Vagina (tissue), 2 donors: ENCODE results near the gene ZNF10. TPM values are rescaled to one million over a fixed set of nuclear protein-coding genes. Genes with fewer than 3 reads are reported as not detected.

Experiments
- DNase-seq, 2 donors: peaks; one replicate each; pipeline ENCODE4 v3.0.0-alpha.2; 2017; ENCODE audit errors: extremely low spot score in 2 of 2
- H3K27ac ChIP-seq: fragments of 200-600 bp; sonication (generic); one replicate; pipeline ENCODE4 v1.5.1; 2019
- H3K27me3 ChIP-seq: fragments of 200-600 bp; sonication (generic); one replicate; pipeline ENCODE4 v1.5.1; 2019
- H3K36me3 ChIP-seq, 2 donors: fragments of 200-600 bp; sonication (generic); one replicate each; pipeline ENCODE4 v1.5.1; 2017 to 2019
- H3K4me1 ChIP-seq: fragments of 200-600 bp; sonication (generic); one replicate; pipeline ENCODE4 v1.5.1; 2019
- H3K4me3 ChIP-seq, 2 donors: fragments of 200-600 bp; sonication (generic); 1 replicate in 1 of 2; 2 replicates in 1 of 2; pipeline ENCODE4 v1.5.1; 2016 to 2019
- H3K9me3 ChIP-seq: fragments of 200-600 bp; sonication (generic); one replicate; pipeline ENCODE4 v1.5.1; 2019
- CTCF ChIP-seq, 3 experiments: fragments of 450-650 bp in 2 of 3; fragments of 200-600 bp in 1 of 3; sonication (generic) in 1 of 3; IDR thresholded peaks; one replicate each; pipeline ENCODE4 v1.5.1; 2017 to 2019; ENCODE audit warnings: antibody characterized with exemption in 3 of 3, mild to moderate bottlenecking in 2 of 3, moderate library complexity in 2 of 3
- POLR2A ChIP-seq, 2 donors: fragments of 450-650 bp; IDR thresholded peaks; one replicate each; pipeline ENCODE4 v1.6.1; 2017; ENCODE audit warnings: antibody characterized with exemption in 2 of 2, mild to moderate bottlenecking in 2 of 2, moderate library complexity in 2 of 2
- POLR2AphosphoS5 ChIP-seq, 2 donors: sonication (generic); formaldehyde crosslinking; IDR thresholded peaks; one replicate each; pipeline ENCODE4 v1.9.0; 2017; ENCODE audit warnings: antibody characterized with exemption in 2 of 2, mild to moderate bottlenecking in 2 of 2, low read depth in 1 of 2; ENCODE audit not compliant: insufficient read depth in 1 of 2
- intact Hi-C: fragments of 100-400 bp; cut with DNase I; formaldehyde crosslinking; loops from one replicate; pipeline ENCODE4 v1.15.1; 2023
- total RNA-seq: library from RNA; depleted of rRNA; stranded (reverse); fragments of >200 nt; gene quantifications from one replicate; pipeline ENCODE4 v1.2.3, GENCODE V29; 2016

ZNF10 gene
- total RNA-seq, 1 donor from 2014 or later = 10.8 TPM

DNA sequence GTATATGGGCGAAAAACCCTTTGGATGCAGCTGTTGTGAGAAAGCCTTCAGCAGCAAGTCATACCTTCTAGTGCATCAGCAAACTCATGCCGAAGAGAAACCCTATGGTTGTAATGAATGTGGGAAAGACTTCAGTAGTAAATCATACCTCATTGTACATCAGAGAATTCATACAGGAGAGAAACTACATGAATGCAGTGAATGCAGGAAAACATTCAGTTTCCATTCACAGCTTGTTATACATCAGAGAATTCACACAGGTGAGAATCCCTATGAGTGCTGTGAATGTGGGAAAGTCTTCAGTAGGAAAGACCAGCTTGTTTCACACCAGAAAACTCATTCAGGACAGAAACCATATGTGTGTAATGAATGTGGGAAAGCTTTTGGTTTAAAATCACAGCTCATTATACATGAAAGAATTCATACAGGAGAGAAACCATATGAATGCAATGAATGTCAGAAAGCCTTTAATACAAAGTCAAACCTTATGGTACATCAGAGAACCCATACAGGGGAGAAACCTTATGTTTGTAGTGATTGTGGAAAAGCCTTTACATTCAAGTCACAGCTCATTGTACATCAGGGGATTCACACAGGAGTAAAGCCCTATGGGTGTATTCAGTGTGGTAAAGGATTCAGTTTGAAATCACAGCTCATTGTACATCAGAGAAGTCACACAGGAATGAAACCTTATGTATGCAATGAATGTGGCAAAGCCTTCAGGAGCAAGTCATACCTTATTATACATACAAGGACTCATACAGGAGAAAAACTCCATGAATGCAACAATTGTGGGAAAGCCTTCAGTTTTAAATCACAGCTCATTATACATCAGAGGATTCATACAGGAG lies 72.3 kb downstream of the ZNF10 start:
- no peak overlapping the region for H3K27ac ChIP-seq
- H3K27me3 ChIP-seq = no peaks in the 10 kb centered on the region
- H3K9me3 ChIP-seq = peaks cover 78% of the 10 kb centered on the region
- H3K4me3 ChIP-seq = peak overlapping the region in 1 of 2 donors; percentile 13
- H3K4me1 ChIP-seq = no peaks in the 10 kb centered on the region
- intact Hi-C loops = no loop called here
- TF ChIP-seq POLR2A (IDR thresholded peaks at IDR 0.05) = no peak
- no peak for TF ChIP-seq POLR2AphosphoS5 (IDR thresholded peaks at IDR 0.05; ENCODE audit: insufficient read depth in 1 of 2, low read depth in 1 of 2)
- TF ChIP-seq CTCF (IDR thresholded peaks at IDR 0.05) = no peak
- DNase-seq = no peak
- H3K36me3 ChIP-seq = peaks cover 9 to 60% of the 10 kb centered on the region in 2 donors

DNA sequence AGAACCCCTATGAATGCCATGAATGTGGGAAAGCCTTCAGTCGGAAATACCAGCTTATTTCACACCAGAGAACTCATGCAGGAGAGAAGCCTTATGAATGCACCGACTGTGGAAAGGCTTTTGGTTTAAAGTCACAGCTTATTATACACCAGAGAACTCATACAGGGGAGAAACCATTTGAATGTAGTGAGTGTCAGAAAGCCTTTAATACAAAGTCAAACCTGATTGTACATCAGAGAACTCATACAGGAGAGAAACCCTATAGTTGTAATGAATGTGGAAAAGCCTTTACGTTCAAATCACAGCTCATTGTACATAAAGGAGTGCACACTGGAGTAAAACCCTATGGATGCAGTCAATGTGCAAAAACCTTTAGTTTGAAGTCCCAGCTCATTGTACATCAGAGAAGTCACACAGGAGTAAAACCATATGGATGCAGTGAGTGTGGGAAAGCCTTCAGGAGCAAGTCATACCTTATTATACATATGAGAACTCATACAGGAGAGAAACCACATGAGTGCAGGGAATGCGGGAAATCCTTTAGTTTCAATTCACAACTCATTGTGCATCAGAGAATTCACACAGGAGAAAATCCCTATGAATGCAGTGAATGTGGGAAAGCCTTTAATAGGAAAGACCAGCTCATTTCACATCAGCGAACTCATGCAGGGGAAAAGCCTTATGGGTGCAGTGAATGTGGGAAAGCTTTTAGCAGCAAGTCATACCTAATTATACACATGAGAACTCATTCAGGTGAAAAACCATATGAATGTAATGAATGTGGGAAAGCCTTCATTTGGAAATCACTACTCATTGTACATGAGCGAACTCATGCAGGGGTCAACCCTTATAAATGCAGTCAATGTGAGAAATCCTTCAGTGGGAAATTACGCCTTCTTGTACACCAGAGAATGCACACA lies 73.2 kb downstream of the ZNF10 start:
- Histone ChIP-seq H3K4me1 (no peaks in the 10 kb centered on the region), H3K36me3 (peaks cover 9 to 60% of the 10 kb centered on the region in 2 donors), H3K27me3 (no peaks in the 10 kb centered on the region), H3K9me3 (peaks cover 87% of the 10 kb centered on the region), H3K4me3 (no peak overlapping the region), H3K27ac (no peak overlapping the region)
- TF ChIP-seq CTCF (IDR thresholded peaks at IDR 0.05) = no peak
- TF ChIP-seq POLR2A (IDR thresholded peaks at IDR 0.05) = no peak
- no peak for TF ChIP-seq POLR2AphosphoS5 (IDR thresholded peaks at IDR 0.05; ENCODE audit: insufficient read depth in 1 of 2, low read depth in 1 of 2)
- intact Hi-C loops = no loop called here
- no peak for DNase-seq

GRCh38 chr12:133204264-133204603 lies 73.8 kb downstream of the ZNF10 start:
- intact Hi-C loops = no loop called here
- Histone ChIP-seq H3K4me1 (no peaks in the 10 kb centered on the region), H3K9me3 (peaks cover 92% of the 10 kb centered on the region), H3K36me3 (peaks cover 9 to 60% of the 10 kb centered on the region in 2 donors), H3K27me3 (no peaks in the 10 kb centered on the region), H3K4me3 (no peak overlapping the region), H3K27ac (no peak overlapping the region)
- no peak for DNase-seq
- no peak for TF ChIP-seq CTCF (IDR thresholded peaks at IDR 0.05)

DNA sequence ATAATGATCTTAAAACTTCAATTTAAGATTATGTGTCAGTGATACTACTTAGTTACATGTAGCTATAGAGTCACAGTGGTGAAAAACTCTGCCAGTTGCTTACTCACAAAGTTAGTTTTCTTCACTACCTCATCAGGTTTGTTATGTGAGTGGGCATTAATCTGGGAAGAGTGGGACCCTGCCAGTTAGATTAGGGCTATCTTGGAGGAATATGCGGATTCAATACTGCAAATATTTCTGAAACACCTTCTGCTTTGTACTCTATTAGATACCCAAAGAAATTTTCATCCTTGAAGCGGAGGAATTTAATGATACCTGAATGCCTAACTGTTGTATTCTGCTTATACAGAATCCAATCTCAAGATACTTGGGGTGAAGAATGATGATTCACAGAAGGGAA lies 76.0 kb downstream of the ZNF10 start:
- no peak overlapping the region for H3K27ac ChIP-seq
- no peak for DNase-seq
- no peaks in the 10 kb centered on the region for H3K4me1 ChIP-seq
- H3K4me3 ChIP-seq = no peak overlapping the region
- TF ChIP-seq CTCF (IDR thresholded peaks at IDR 0.05) = no peak
- no peak for TF ChIP-seq POLR2AphosphoS5 (IDR thresholded peaks at IDR 0.05; ENCODE audit: insufficient read depth in 1 of 2, low read depth in 1 of 2)
- TF ChIP-seq POLR2A (IDR thresholded peaks at IDR 0.05) = no peak
- peaks cover 9 to 46% of the 10 kb centered on the region in 2 donors for H3K36me3 ChIP-seq
- H3K9me3 ChIP-seq = peaks cover 92% of the 10 kb centered on the region
- intact Hi-C loops = no loop called here
- no peaks in the 10 kb centered on the region for H3K27me3 ChIP-seq

Other genes with a start within 250 kb of the ZNF10 start
- 37.1 TPM for gene CHFR, start 243.0 kb upstream of the ZNF10 start, total RNA-seq
- gene ZNF605, start 174.3 kb upstream of the ZNF10 start, total RNA-seq = 10.1 TPM
- gene ZNF26, start 144.3 kb upstream of the ZNF10 start, total RNA-seq = 11.8 TPM
- 24.6 TPM for gene ZNF84, start 93.1 kb upstream of the ZNF10 start, total RNA-seq
- 9.3 TPM for gene ZNF140, start 49.7 kb upstream of the ZNF10 start, total RNA-seq
- gene ZNF891, start 353 bp upstream of the ZNF10 start, total RNA-seq = 3.4 TPM
- 9.1 TPM for gene ZNF268, start 50.9 kb downstream of the ZNF10 start, total RNA-seq
- not detected for gene ANHX, start 105.2 kb downstream of the ZNF10 start, total RNA-seq